Uterus (tissue), 2 donors: Measurements from ENCODE around the gene ARGLU1.

Experiments
- CTCF ChIP-seq, 4 experiments: fragments of 200-600 bp in 2 of 4; fragments of 450-650 bp in 2 of 4; sonication (generic) in 2 of 4; IDR thresholded peaks; one replicate each; pipeline ENCODE4 v1.5.1; 2016 to 2019; ENCODE audit warnings: antibody characterized with exemption in 4 of 4, mild to moderate bottlenecking in 2 of 4, moderate library complexity in 1 of 4
- POLR2A ChIP-seq, 2 donors: fragments of 450-650 bp; IDR thresholded peaks; one replicate each; pipeline ENCODE4 v1.6.1; 2016; ENCODE audit warnings: antibody characterized with exemption in 2 of 2, mild to moderate bottlenecking in 1 of 2, moderate library complexity in 1 of 2

GRCh38 chr13:106575896-106576295 lies 8.0 kb upstream of the ARGLU1 start:
- no peak for TF ChIP-seq CTCF (IDR thresholded peaks at IDR 0.05)
- no peak for TF ChIP-seq POLR2A (IDR thresholded peaks at IDR 0.05)
